WTC11 (cell line): ENCODE results near the gene NFATC1.

Experiments
- CTCF ChIP-seq: fragments of 200-600 bp; IDR thresholded peaks from 2 replicates; pipeline ENCODE4 v1.8.0; 2022; ENCODE audit warnings: antibody characterized with exemption
- ETV6 ChIP-seq: sonication (generic); formaldehyde crosslinking; IDR thresholded peaks from 2 replicates; pipeline ENCODE4 v1.8.1; 2022; ENCODE audit warnings: mild to moderate bottlenecking, missing genetic modification reagents
- FOXP1 ChIP-seq: sonication (generic); formaldehyde crosslinking; IDR thresholded peaks from 2 replicates; pipeline ENCODE4 v1.8.0; 2022; ENCODE audit warnings: missing genetic modification reagents, mild to moderate bottlenecking, moderate library complexity, borderline replicate concordance
- PREB ChIP-seq: sonication (generic); formaldehyde crosslinking; IDR thresholded peaks from 2 replicates; pipeline ENCODE4 v1.8.1; 2022; ENCODE audit warnings: mild to moderate bottlenecking, missing genetic modification reagents, moderate library complexity, borderline replicate concordance

GRCh38 chr18:79452991-79453645, 57.4 kb downstream of the NFATC1 start:
- TF ChIP-seq FOXP1 (CRISPR knock-in tag) (no peak), ETV6 (CRISPR knock-in tag) (no peak), PREB (CRISPR knock-in tag) (no peak), CTCF (no peak)
